Measurements from ENCODE around the gene DAPK1.

DAPK1 gene

GRCh38 chr9:87567983-87568382 is 70.3 kb downstream of the DAPK1 start:
- DNase-seq (ENCODE audit: low read depth in 2 of 2), result no peak

GRCh38 chr9:87568401-87568800 is 70.7 kb downstream of the DAPK1 start:
- DNase-seq (ENCODE audit: low read depth in 2 of 2), result no peak

- DNase-seq (ENCODE audit: low read depth in 2 of 2), result no peak
Observed at GRCh38 chr9:87569008-87569509, 71.4 kb downstream of the DAPK1 start.

- no peak for DNase-seq (ENCODE audit: low read depth in 2 of 2)
Observed at GRCh38 chr9:87569518-87569917, 71.9 kb downstream of the DAPK1 start.

- no peak for DNase-seq (ENCODE audit: low read depth in 2 of 2)
Observed at GRCh38 chr9:87570000-87570908, 72.6 kb downstream of the DAPK1 start.

- DNase-seq (ENCODE audit: low read depth in 2 of 2), result no peak
Observed at GRCh38 chr9:87572719-87573118, 75.1 kb downstream of the DAPK1 start.

- DNase-seq (ENCODE audit: low read depth in 2 of 2), result no peak
Observed at GRCh38 chr9:87573841-87574342, 76.2 kb downstream of the DAPK1 start.

GRCh38 chr9:87577746-87578145 is 80.1 kb downstream of the DAPK1 start:
- no peak for DNase-seq (ENCODE audit: low read depth in 2 of 2)

GRCh38 chr9:87578625-87579024 is 81.0 kb downstream of the DAPK1 start:
- DNase-seq (ENCODE audit: low read depth in 2 of 2), result no peak

- DNase-seq (ENCODE audit: low read depth in 2 of 2), result no peak
Observed at GRCh38 chr9:87579781-87580541, 82.3 kb downstream of the DAPK1 start.

- DNase-seq (ENCODE audit: low read depth in 2 of 2), result no peak
Observed at GRCh38 chr9:87580941-87581438, 83.3 kb downstream of the DAPK1 start.

GRCh38 chr9:87581513-87581912 is 83.8 kb downstream of the DAPK1 start:
- no peak for DNase-seq (ENCODE audit: low read depth in 2 of 2)

- DNase-seq (ENCODE audit: low read depth in 2 of 2), result no peak
Observed at GRCh38 chr9:87581949-87582637, 84.4 kb downstream of the DAPK1 start.

GRCh38 chr9:87584326-87584725 is 86.7 kb downstream of the DAPK1 start:
- DNase-seq (ENCODE audit: low read depth in 2 of 2), result no peak

GRCh38 chr9:87585123-87585855 is 87.6 kb downstream of the DAPK1 start:
- DNase-seq (ENCODE audit: low read depth in 2 of 2), result no peak

GRCh38 chr9:87586731-87587355 is 89.2 kb downstream of the DAPK1 start:
- no peak for DNase-seq (ENCODE audit: low read depth in 2 of 2)

- no peak for DNase-seq (ENCODE audit: low read depth in 2 of 2)
Observed at GRCh38 chr9:87587356-87587745, 89.7 kb downstream of the DAPK1 start.

- DNase-seq (ENCODE audit: low read depth in 2 of 2), result no peak
Observed at GRCh38 chr9:87587864-87588263, 90.2 kb downstream of the DAPK1 start.

- DNase-seq (ENCODE audit: low read depth in 2 of 2), result no peak
Observed at GRCh38 chr9:87588339-87588738, 90.7 kb downstream of the DAPK1 start.

GRCh38 chr9:87590996-87591395 is 93.3 kb downstream of the DAPK1 start:
- DNase-seq (ENCODE audit: low read depth in 2 of 2), result no peak
